Measurements from ENCODE around the gene SH3GL2. TPM values are rescaled to one million over a fixed set of nuclear protein-coding genes. Genes with fewer than 3 reads are reported as not detected.
A peak's percentile ranks its signal among the peaks of the same experiment; 100 is the strongest.
"Not testable (repeated sequence)": the region's sequence is repeated elsewhere in the genome, so short reads cannot be mapped to it uniquely, and the experiment has no call there.

SH3GL2 gene
- polyA plus RNA-seq, 1 donor: 0.05 TPM

DNA sequence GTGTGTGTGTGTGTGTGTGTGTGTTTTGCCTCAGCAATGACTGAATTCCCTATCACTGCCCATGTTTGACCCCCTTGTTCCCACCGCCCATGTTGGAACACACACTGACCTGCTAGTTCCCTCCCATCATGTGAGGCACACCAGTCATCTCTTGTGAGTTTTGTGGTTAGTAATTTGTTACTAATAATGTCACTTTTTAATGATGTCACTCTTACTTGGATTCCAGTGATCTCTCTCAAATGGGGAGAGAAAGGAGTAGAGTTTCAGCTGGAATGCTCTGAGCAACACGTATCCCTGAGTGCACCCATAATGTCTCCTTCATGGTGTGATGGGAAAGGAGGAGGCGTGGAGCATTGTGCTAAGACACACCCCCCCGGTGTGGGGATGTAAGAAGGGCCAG, 172.6 kb downstream of the SH3GL2 start:
- no peak for DNase-seq (ENCODE audit: low read depth)

DNA sequence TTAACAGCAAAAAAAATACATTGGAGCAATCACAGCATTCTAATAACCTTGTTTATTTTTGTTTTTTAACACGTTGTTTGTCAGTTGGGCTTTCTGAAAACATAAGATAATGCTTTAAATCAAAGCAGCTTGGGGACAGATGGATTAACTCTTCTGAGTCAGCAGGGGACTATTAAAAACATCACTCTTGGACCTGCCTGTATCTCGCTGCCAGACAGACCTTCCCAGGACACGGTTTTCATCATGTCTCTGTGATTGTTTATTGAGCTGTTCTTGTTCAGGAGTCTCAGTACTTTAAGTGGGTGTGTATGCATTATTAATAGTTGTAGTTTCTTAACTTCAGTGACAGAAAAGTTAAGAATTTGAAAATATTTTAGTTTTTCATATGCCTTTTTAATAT, 173.2 kb downstream of the SH3GL2 start:
- no peak for DNase-seq (ENCODE audit: low read depth)

DNA sequence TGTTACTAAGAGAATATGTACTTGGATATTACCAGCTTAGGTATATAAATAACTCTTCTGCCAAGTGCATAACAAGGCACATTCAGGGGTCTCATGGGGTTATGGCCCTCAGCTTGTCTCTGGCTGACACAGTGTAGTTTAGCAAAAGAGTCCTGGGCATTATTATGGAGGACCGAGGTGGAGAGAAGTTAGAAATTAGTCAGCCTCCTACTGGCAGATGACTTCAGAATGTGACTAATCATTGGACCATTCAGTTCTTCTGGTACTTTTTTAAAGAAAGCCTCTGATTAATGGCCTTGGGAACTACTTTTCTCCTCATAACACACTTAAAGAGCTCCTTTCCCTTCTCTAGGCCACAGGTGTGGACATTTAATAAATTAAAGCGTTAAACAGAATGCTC, 178.9 kb downstream of the SH3GL2 start:
- no peak for DNase-seq (ENCODE audit: low read depth)

DNA sequence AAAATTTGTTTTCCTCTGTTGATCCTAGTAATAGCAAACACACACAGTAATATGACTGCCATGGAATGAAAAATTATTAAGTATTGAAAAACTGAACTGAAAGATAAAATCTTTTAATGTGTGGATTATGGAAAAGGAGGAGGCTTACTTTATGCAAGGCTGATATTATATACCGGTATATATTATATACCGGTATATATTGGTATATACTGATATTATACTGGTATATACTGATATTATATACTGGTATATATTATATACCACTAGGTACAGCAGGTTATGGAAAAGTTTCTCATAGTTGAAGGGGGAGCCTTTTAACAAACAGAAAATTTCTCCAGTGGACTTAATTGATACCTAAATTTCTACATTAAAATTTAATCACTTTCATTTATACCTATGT, 181.4 kb downstream of the SH3GL2 start:
- DNase-seq (ENCODE audit: low read depth): no peak

DNA sequence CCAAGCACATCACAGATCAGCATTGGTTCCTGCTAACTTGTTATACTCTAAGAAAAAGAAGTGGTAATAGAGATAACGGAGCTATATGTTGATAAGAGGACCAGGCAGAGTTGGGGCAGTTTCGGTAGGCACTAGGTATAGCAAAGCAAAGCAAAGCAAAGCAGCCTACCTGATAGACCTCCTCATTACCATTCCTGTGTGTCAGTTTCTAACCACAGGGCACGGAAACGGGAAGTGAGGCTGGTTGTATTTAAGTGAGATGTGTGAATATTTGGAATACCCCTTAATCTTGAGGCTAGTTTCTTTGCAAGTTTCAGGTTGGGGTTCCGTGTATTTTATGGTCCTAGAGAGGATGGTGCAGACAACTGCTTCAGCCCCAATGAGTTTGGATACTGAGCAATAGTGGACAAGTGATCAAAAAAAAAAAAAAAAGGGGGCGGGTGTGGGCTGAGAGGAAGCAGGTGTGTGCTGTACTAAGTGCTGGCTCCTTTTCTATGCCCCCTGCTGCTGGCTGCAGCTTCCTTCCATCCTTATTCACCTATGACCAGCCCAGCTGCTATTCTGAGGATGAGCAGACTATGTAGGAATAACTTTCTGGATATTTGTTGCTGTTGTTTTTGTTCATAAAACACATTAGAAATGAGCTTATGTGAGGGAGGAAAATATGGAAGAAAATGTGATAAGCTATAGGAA, 183.3 kb downstream of the SH3GL2 start:
- DNase-seq (ENCODE audit: low read depth): no peak

DNA sequence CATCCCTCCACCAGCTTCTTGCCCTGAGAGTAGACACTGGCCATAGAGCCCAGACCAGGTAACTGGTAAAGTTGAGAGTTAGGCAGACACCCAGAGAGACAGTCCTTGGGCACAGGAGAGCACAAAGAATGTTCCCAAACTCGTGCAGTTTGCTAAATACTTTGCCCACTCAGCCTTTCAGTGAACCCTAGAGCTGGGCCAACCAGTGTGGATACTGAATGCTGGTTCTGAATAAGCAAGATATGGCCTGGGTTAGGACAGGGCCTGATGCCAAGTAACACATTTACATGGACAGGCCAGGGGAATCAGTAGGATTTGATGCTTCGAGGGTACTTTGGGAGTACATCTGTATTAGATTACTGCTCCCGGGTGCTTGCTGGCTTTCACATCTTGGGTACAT, 185.4 kb downstream of the SH3GL2 start:
- DNase-seq (ENCODE audit: low read depth): no peak

DNA sequence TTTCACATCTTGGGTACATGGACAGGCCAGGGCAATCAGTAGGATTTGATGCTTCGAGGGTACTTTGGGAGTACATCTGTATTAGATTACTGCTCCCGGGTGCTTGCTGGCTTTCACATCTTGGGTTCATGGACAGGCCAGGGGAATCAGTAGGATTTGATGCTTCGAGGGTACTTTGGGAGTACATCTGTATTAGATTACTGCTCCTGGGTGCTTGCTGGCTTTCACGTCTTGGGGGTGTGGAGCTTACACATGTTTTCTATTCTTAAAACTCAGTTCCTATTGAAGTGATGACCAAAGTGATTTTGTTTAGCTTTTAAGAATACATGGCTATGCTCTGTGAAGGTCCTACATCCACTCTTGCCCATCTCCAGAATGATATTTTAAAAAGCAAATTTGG, 186.3 kb downstream of the SH3GL2 start:
- DNase-seq (ENCODE audit: low read depth): not testable (repeated sequence)

DNA sequence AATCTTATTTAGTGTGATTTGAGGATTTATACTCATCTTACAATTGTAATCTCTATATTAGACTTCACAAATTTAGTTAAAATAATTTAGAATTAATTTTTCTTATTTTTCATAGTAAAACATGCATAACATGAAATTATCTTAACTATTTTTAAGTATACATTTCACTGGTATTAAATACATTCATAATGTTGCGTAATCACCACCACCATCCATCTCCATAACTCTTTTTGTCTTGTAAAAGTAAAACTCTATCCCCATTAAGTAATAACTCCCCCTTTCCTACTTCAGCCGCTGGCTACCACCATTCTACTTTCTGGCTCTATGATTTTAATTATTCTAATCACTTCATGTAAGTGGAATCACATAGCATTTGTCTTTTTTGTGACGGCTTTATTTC, 193.4 kb downstream of the SH3GL2 start:
- DNase-seq (ENCODE audit: low read depth): no peak

DNA sequence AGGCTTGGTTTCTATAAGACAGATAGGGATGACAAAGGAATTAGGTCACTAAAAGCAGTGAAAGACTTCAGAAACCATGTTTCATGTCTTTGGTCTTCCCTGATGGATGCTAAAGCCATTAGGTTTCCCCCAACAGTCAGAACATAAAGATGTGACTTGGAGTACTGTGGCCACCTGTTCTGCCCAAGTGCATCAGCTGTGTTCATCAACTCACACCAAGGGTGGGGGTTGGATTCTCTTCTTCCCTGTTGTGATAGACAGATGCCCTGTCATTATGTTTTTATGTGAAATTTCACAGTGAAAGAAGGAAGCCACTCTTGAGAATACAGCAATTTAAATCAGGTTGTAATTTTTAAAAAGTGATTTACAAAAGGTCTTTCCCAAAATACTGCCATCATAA, 196.8 kb downstream of the SH3GL2 start:
- DNase-seq (ENCODE audit: low read depth): no peak

DNA sequence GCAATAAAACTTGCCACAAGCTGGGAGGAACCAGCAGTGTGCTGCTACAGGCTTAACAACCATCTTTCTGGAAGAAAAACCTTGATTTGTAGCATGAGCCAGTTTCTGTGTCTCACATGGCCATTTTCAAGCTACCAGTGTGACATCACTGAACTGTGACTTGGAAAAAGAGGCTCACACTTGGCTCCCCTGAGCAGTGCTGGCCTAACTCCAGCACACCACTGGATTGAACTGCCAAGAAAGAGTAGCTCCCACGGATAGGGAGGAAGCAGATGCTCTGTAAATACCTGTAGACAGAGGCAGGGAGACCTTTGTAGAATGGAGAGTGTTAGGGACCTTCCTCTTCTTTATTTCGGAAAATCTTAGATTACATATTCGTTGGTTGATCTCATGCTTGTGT, 197.9 kb downstream of the SH3GL2 start:
- peak; percentile 17 for DNase-seq (ENCODE audit: low read depth)

DNA sequence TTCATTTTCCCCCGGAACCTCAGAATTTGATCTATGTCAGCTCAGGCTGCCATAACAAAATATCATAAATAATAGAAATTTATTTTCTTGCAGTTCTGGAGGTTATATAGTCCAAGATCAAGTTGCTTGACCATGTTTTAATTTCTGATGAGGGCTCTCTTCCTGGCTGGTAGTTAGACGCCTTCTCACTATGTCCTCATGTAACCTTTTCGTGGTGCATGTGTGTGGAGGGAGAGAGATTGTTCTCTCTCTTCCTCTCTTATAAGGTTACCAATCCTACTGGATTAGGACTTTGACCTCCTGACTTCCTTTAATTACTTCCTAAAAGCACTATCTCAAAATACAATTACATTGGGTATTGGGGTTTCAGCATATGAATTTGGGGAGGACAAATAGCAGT, 198.6 kb downstream of the SH3GL2 start:
- DNase-seq (ENCODE audit: low read depth): no peak

DNA sequence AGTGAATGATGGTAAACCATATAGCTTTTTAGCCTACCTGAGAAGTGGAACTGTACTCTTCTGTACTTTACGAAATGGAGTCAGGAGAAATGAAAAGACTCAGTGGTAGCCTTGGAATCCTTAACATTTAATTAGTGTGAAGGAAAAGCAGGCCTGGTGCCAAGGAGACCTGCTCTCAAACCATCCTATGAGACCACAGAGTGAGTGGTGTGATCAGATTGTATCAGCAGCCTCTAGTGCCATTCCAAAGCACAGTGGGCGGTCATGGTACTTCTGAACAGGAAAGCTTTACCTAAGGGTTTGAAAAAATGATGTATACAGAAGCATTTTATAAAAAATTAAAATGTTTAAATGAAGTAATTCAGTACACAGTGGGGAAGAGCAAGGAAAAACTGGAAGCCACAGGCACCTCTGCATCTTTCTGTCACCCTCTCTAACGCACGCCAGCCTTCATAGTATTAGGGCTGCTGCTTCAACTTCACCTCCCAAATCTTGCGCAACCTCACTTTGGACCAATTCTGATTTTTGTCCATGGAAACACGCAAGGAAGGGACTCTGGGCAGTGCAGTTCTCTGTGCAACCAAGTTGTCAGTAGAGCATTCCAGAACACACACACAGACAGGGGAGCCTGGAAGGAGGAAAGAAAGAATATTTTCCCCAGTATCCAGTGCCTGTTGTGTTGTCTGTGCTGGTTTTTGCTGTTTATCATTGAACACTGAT, 203.7 kb downstream of the SH3GL2 start:
- DNase-seq (ENCODE audit: low read depth): no peak

DNA sequence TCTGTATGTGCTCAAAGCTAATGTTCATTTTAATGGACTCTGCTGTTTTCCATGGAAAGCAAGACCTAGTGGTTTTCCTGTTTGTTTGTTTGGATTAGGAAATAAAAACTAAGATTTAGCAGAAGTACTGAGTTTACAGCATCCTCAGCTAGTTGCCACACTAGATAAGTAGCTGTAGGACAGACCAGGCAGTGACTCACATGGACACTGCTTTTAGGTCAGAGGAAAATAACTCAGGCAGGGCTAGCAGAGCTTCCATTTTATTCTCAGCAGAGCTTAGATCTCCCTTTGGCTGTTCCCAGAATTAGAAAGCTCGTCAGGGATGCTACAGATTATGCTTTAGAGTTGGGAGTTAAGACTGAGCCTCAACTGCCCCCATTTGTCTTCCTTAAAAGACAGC, 204.4 kb downstream of the SH3GL2 start:
- DNase-seq (ENCODE audit: low read depth): no peak

DNA sequence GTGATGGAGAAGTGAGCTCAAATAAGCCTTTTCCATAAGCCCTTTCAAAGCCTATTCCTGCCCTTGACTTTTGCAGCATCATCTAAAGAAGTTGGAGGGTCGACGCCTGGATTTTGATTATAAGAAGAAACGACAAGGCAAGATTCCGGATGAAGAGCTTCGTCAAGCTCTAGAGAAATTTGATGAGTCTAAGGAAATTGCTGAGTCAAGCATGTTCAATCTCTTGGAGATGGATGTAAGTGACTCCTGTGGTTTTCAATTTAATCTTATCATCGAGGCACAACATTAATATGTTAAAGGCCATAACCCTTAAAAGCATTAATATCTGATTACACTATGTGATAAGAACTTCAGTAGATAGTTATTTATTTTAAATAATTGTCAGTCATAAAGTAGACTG, 210.4 kb downstream of the SH3GL2 start:
- no peak for DNase-seq (ENCODE audit: low read depth)

DNA sequence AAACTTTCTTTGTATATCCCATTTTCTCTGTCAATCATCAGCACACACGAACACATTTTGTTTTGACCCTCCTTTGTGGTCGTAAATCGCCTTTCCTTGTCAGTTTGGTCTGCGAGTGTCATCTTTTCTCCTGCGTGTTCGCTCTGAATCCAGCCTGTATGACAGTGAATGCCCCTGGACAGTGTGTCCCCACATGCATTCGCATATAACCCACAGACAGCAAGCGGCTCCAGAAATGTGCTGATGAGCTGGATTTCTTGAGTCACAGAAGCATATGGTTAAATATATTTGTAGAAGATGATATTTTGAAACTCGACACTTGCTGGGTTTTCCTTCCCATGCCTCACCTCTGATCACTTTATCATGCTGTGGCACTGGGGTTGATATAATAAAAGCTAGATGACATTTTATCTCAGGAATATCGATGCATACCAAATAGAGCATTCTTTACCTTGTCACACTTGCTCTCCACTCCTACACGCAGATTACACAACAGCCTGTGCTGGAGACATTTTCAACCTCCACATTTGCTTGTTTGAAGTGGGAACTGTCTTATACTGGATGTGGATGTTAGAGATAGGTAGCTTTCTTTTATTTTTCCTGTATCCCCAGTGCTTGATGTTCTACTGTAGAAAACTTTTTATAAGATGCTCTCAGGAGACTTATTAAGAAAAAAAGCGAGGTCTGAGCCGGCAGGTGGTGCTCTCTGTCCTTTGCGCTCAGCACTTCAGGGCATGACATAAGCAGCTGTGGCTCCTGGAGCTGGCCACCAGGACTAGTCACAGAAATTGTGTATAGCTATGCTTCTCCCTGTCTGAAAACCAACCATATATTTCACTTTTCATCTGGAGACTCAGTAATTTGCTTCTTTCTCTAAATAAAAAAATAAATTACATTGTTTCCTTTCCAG, 215.1 kb downstream of the SH3GL2 start:
- DNase-seq (ENCODE audit: low read depth): no peak

DNA sequence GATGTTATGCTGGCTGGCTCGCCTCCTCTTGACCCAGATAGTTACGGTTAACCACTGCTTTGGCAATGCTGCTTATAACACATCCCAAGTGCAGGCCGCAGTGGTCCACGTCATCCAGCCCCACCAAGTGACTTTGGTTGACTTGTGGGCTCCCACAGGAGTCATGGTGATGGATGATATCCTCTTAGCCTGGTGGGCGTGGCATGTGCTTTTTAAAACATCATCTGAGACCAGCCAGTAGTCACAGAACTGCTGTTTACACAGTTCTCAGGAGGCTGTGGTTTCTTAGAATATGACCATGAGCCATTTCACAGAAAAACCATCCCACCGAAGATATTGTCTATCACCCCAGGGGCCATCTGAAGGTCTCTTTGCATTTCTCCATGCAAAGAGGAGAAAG, 216.9 kb downstream of the SH3GL2 start:
- no peak for DNase-seq (ENCODE audit: low read depth)

DNA sequence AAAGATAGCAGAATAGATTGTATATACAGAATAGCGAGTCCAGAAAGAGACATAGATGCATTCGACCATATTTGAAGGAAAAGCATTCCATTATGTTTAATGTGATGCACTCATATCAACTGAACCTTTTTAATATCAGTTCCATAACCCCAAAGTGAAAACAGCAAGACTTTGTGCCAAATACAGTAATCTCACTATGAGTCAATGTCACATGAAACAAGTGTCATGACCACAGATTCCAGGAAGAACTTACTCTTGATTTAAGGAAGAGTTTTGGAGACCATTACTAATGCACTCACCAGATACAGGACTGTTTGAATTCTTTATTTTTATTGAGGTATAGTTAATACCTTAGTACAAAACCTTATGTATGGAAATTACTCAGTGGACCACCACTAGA, 220.5 kb downstream of the SH3GL2 start:
- no peak for DNase-seq (ENCODE audit: low read depth)

DNA sequence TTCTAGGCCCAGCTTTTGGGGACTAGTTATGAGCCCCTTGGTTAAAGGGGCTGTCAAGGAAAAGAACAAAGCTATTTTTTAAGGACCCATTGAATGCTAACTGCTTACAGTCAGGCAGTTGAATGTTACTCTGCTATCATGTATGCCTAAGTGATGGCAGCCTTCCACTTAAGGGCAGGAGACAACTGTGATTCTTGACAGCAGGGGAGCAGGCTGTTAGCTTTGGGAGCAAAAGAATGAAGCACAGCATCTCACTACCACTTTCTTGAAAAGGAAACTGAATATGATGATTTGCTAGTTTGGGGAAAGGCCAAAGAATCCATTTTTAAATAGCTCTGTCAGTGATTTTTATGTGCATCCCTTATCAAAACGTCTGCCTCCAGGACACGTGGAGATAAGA, 221.6 kb downstream of the SH3GL2 start:
- no peak for DNase-seq (ENCODE audit: low read depth)

DNA sequence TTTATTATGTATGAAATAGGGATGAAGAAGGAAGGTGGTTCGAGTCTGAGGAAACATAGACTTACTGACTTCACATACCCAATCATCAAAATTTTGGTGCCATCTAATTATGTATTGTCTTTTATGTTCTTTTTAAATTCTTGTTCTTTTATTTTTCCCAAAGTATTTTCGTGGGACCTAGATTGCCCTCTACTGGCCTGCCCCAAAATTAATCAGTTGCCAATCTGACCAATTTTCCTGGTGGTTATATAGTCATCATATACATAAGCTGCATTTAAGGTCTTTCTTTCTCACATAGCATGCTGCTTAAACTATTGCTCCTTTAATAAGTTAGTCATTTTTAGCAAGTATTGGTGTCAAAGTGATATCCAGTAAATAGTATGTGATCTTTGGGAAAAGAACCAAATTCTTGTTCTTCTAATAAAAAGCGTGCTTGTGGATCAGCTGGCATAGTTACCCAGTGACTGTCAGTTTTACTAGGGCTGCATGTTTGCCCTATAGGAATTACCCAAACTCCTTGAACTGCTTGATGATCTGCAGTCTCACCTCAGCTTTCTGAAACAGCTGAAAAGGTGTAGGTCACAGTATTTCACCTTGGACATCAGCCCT, 223.5 kb downstream of the SH3GL2 start:
- no peak for DNase-seq (ENCODE audit: low read depth)

DNA sequence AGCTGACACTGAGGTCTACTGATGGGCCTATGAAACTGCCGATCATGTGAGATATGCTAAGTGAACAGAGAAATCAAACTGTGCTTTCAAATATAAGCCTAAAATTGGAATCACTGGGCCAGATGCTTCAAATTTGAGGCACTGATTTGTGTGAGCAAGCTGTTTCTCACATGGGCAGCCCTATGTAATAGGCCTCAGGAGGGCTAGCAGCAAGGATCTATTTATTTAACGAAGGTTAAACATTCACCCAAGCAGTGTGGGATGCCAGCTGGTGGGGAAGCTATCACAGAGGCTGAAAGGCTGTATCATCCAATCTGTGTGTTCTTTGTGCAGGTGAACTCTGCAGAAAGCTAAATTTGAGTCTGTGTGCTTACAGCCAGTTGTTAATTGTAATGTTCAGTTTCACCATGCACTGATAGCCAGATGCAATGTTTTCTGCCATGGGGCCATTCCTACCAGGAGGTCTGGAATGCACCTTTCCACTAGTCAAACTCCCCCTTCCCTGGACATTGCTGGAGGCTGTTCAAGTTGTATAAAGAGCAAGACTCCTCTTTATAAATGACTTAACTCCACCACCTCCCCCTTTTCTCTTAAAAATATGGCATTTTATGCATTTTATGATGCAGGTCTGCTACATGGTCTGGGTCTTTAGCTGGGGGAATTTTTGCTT, 228.9 kb downstream of the SH3GL2 start:
- DNase-seq (ENCODE audit: low read depth): no peak

DNA sequence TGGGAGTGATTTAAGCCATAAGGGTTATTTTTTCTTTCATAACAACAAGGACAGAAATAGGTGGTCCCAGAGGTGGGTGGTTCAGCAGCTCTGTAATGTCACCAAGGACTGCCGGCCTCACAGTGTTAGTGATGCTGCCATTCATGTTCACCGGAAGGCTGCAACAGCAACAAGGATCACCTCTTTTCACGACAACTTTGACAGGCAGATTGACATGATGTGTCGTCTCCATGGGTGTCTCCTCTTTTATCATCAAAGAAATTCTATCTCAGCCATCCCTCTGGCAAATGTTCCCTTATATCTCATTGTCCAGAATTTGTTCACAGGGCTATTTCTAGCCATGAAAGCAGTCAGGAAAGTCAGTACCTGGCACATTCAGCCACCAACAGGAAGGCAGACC, 231.5 kb downstream of the SH3GL2 start:
- no peak for DNase-seq (ENCODE audit: low read depth)
